Uterus (tissue), 2 donors: ENCODE results near the gene TCF19.

Source experiments
- POLR2A ChIP-seq, 2 donors: fragments of 450-650 bp; IDR thresholded peaks; one replicate each; pipeline ENCODE4 v1.6.1; 2016; ENCODE audit warnings: antibody characterized with exemption in 2 of 2, mild to moderate bottlenecking in 1 of 2, moderate library complexity in 1 of 2
- TF ChIP-seq, protein P1 (sequence below), 4 experiments: fragments of 200-600 bp in 2 of 4; fragments of 450-650 bp in 2 of 4; sonication (generic) in 2 of 4; IDR thresholded peaks; one replicate each; pipeline ENCODE4 v1.5.1; 2016 to 2019; ENCODE audit warnings: antibody characterized with exemption in 4 of 4, mild to moderate bottlenecking in 2 of 4, moderate library complexity in 1 of 4

DNA sequence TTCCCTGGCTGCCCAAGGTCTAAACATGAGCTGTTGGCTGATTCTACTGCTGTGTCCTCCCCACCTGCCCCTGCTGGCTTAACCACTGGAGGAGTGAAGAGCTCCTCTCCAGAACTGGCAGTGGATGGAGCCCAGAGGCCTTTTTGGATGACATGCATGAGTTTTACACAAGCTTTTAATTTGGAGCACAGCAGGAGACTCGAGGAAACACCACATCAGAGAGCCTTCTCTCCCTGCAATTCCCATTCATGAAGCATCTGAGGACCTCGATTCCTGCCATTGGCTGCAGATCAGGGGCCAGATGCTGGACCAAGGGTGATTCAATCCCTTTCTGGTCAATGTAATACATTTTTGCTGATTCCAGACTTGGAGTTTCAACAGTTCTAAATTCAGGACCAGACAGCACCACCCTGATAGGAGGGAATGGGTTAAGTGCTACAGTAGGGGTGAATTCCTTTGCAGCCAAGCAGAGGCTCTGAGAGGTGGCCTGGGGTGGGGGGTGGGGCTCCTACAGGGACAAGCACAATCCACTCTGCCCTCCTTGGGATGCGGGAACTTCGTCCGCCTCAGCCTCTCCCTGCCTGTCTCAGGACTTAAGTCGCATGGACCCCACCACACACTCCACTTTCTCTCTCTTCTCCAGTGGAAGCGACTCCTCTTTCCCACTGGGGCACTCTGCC is 44.4 kb upstream of the TCF19 start:
- no peak for TF ChIP-seq POLR2A (IDR thresholded peaks at IDR 0.05)
- TF ChIP-seq, protein P1, sequence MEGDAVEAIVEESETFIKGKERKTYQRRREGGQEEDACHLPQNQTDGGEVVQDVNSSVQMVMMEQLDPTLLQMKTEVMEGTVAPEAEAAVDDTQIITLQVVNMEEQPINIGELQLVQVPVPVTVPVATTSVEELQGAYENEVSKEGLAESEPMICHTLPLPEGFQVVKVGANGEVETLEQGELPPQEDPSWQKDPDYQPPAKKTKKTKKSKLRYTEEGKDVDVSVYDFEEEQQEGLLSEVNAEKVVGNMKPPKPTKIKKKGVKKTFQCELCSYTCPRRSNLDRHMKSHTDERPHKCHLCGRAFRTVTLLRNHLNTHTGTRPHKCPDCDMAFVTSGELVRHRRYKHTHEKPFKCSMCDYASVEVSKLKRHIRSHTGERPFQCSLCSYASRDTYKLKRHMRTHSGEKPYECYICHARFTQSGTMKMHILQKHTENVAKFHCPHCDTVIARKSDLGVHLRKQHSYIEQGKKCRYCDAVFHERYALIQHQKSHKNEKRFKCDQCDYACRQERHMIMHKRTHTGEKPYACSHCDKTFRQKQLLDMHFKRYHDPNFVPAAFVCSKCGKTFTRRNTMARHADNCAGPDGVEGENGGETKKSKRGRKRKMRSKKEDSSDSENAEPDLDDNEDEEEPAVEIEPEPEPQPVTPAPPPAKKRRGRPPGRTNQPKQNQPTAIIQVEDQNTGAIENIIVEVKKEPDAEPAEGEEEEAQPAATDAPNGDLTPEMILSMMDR (IDR thresholded peaks at IDR 0.05): no peak
